H1 (cell line): Measurements from ENCODE around the gene PAX5. TPM values are rescaled to one million over a fixed set of nuclear protein-coding genes. Genes with fewer than 3 reads are reported as not detected.

Source experiments
- CTCF ChIA-PET: fragments of 300-600 bp; sonication (Branson Sonifier 250); formaldehyde crosslinking; loops from one replicate; lab custom pipeline; 2021; ENCODE audit not compliant: partially characterized antibody; lab: Charles Lee
- POLR2A ChIA-PET: fragments of 300-600 bp; sonication (Branson Sonifier 250); formaldehyde crosslinking; loops from one replicate; lab custom pipeline; 2021; ENCODE audit warnings: inconsistent platforms; ENCODE audit not compliant: partially characterized antibody; lab: Charles Lee
- DNase-seq, 2 experiments: peaks; one replicate each; pipeline versions ENCODE4 v3.0.0 to v3.0.0-alpha.2; 2010 to 2022; ENCODE audit warnings: low spot score in 2 of 2, low read depth in 1 of 2, mixed read lengths in 1 of 2
- FAIRE-seq: peaks from 2 replicates; lab custom pipeline; 2011; peaks lifted over from hg19 to GRCh38; lab: Jason Lieb, UNC
- H2AFZ ChIP-seq: 2 replicates; pipeline ENCODE4 v1.8.1; 2012; ENCODE audit warnings: low read length, inconsistent platforms
- H2AK5ac ChIP-seq: 2 replicates; pipeline ENCODE4 v1.6.1; 2013; ENCODE audit warnings: low read depth, low read length
- H2BK120ac ChIP-seq: replicated peaks from 2 replicates; pipeline ENCODE3; 2013; ENCODE audit warnings: low read depth, low read length, inconsistent platforms
- H2BK12ac ChIP-seq: 2 replicates; pipeline ENCODE4 v1.6.1; 2013; ENCODE audit warnings: low read depth, low read length
- H2BK15ac ChIP-seq: 2 replicates; pipeline ENCODE4 v1.6.1; 2013; ENCODE audit warnings: low read length
- H2BK20ac ChIP-seq: 2 replicates; pipeline ENCODE4 v1.6.1; 2013; ENCODE audit warnings: low read length
- H2BK5ac ChIP-seq: 2 replicates; pipeline ENCODE4 v1.6.1; 2013; ENCODE audit warnings: low read depth, low read length
- H3K14ac ChIP-seq: 2 replicates; pipeline ENCODE4 v1.6.1; 2013; ENCODE audit warnings: inconsistent platforms; ENCODE audit not compliant: insufficient read length
- H3K18ac ChIP-seq: 2 replicates; pipeline ENCODE4 v1.6.1; 2013; ENCODE audit warnings: low read length; ENCODE audit errors: extremely low read depth
- H3K23ac ChIP-seq: 2 replicates; pipeline ENCODE4 v1.6.1; 2013; ENCODE audit warnings: inconsistent platforms; ENCODE audit not compliant: insufficient read length
- H3K23me2 ChIP-seq: 2 replicates; pipeline ENCODE4 v1.6.1; 2013; ENCODE audit warnings: low read depth, low read length
- H3K27ac ChIP-seq: 2 replicates; pipeline ENCODE4 v1.6.1; 2011; ENCODE audit warnings: low read depth, low read length, inconsistent platforms
- H3K27me3 ChIP-seq, 4 experiments: replicated peaks in 1 of 4; 1 replicate in 1 of 4; 2 replicates in 3 of 4; pipeline versions ENCODE4 v1.6.1 to v1.8.1; 2011 to 2013; ENCODE audit warnings: low read length in 3 of 4, mild to moderate bottlenecking in 3 of 4, inconsistent platforms in 2 of 4, mixed read lengths in 2 of 4, moderate library complexity in 1 of 4; ENCODE audit not compliant: control insufficient read depth in 3 of 4, insufficient read depth in 3 of 4; ENCODE audit errors: extremely low read depth in 1 of 4
- H3K36me3 ChIP-seq, 4 experiments: 2 replicates each; pipeline versions ENCODE4 v1.6.1 to v1.8.1; 2011 to 2013; ENCODE audit warnings: mild to moderate bottlenecking in 4 of 4, low read length in 3 of 4, moderate library complexity in 2 of 4, control low read depth in 1 of 4, inconsistent platforms in 1 of 4; ENCODE audit not compliant: insufficient read depth in 4 of 4, control insufficient read depth in 2 of 4
- H3K4ac ChIP-seq: replicated peaks from 2 replicates; pipeline ENCODE3; 2013; ENCODE audit warnings: low read length, low read depth, mixed read lengths, inconsistent platforms; ENCODE audit not compliant: insufficient read length
- H3K4me1 ChIP-seq, 4 experiments: replicated peaks in 1 of 4; 1 replicate in 1 of 4; 2 replicates in 3 of 4; pipeline versions ENCODE4 v1.6.1 to v1.8.1; 2011 to 2013; ENCODE audit warnings: low read length in 3 of 4, inconsistent platforms in 2 of 4, mixed read lengths in 1 of 4; ENCODE audit not compliant: insufficient read depth in 4 of 4, control insufficient read depth in 3 of 4
- H3K4me2 ChIP-seq, 2 experiments: 2 replicates each; pipeline versions ENCODE4 v1.6.1 to v1.8.1; 2011 to 2013; ENCODE audit warnings: low read depth in 2 of 2, low read length in 2 of 2, control low read depth in 1 of 2, inconsistent platforms in 1 of 2, mild to moderate bottlenecking in 1 of 2; ENCODE audit not compliant: insufficient read depth in 1 of 2
- H3K4me3 ChIP-seq, 4 experiments: fragments of 200-600, 300-600 bp in 1 of 4; sonication (generic), shearing (Covaris generic), sonication (Bioruptor Twin) in 1 of 4; 2 replicates each; pipeline versions ENCODE4 v1.5.1 to v1.8.1; 2011 to 2016; ENCODE audit warnings: low read length in 4 of 4, low read depth in 3 of 4, control low read depth in 2 of 4, inconsistent platforms in 2 of 4, mild to moderate bottlenecking in 2 of 4, mixed read lengths in 1 of 4, moderate library complexity in 1 of 4; ENCODE audit not compliant: insufficient read depth in 2 of 4; ENCODE audit errors: extremely low read depth in 1 of 4
- H3K56ac ChIP-seq: replicated peaks from 2 replicates; pipeline ENCODE3; 2013; ENCODE audit warnings: low read depth, mild to moderate bottlenecking, mixed read lengths, low read length, inconsistent platforms; ENCODE audit not compliant: insufficient read length
- H3K79me1 ChIP-seq: 2 replicates; pipeline ENCODE4 v1.6.1; 2013; ENCODE audit warnings: low read depth, low read length, control low read depth
- H3K79me2 ChIP-seq, 2 experiments: 2 replicates each; pipeline versions ENCODE4 v1.6.1 to v1.8.1; 2012 to 2013; ENCODE audit warnings: low read length in 2 of 2, mild to moderate bottlenecking in 2 of 2, inconsistent platforms in 1 of 2; ENCODE audit not compliant: insufficient read depth in 2 of 2, control insufficient read depth in 1 of 2
- H3K9ac ChIP-seq, 4 experiments: replicated peaks in 1 of 4; 1 replicate in 1 of 4; 2 replicates in 3 of 4; pipeline versions ENCODE4 v1.6.1 to v1.8.1; 2011 to 2013; ENCODE audit warnings: low read depth in 3 of 4, low read length in 3 of 4, control low read depth in 2 of 4, mild to moderate bottlenecking in 2 of 4, moderate library complexity in 2 of 4, inconsistent platforms in 1 of 4; ENCODE audit errors: extremely low read depth in 1 of 4
- H3K9me3 ChIP-seq, 2 experiments: 2 replicates each; pipeline versions ENCODE4 v1.6.1 to v1.8.1; 2012 to 2013; ENCODE audit warnings: mild to moderate bottlenecking in 2 of 2, moderate library complexity in 2 of 2, control low read depth in 1 of 2, inconsistent platforms in 1 of 2, low read depth in 1 of 2, low read length in 1 of 2, mixed read lengths in 1 of 2; ENCODE audit not compliant: insufficient read depth in 2 of 2
- H4K20me1 ChIP-seq, 2 experiments: replicated peaks in 1 of 2; 2 replicates each; pipeline versions ENCODE3 to v1.8.1; 2011 to 2013; ENCODE audit warnings: inconsistent platforms in 2 of 2, low read length in 2 of 2, mild to moderate bottlenecking in 1 of 2; ENCODE audit not compliant: insufficient read depth in 2 of 2, control insufficient read depth in 1 of 2
- H4K5ac ChIP-seq: 2 replicates; pipeline ENCODE4 v1.6.1; 2013; ENCODE audit warnings: low read length, low read depth, mixed read lengths, inconsistent platforms; ENCODE audit not compliant: insufficient read length
- H4K8ac ChIP-seq: 2 replicates; pipeline ENCODE4 v1.8.0; 2013; ENCODE audit warnings: mild to moderate bottlenecking, moderate library complexity, low read length, inconsistent platforms; ENCODE audit not compliant: insufficient read depth; ENCODE audit errors: extremely low read depth
- H4K91ac ChIP-seq: replicated peaks from 2 replicates; pipeline ENCODE3; 2013; ENCODE audit warnings: low read length, mixed read lengths, inconsistent platforms; ENCODE audit not compliant: insufficient read length
- ASH2L ChIP-seq: fragments of 200-600, 300-600 bp; sonication (generic); IDR thresholded peaks from one replicate; pipeline ENCODE4 v1.7.1; 2017; ENCODE audit warnings: low read length
- PHF8 ChIP-seq: fragments of 200-600 bp; sonication (generic); conservative IDR thresholded peaks from 2 replicates; pipeline ENCODE4 v1.7.1; 2012; ENCODE audit warnings: low read depth, mild to moderate bottlenecking, inconsistent platforms, low read length, moderate library complexity
- RAD21 ChIP-seq, 2 experiments: IDR thresholded peaks in 1 of 2; conservative IDR thresholded peaks in 1 of 2; 2 replicates each; pipeline ENCODE4 v1.6.1; 2011; ENCODE audit warnings: low read depth in 2 of 2, low read length in 2 of 2, improper control_type of control experiment in 1 of 2, inconsistent platforms in 1 of 2, mild to moderate bottlenecking in 1 of 2, moderate library complexity in 1 of 2
- RNF2 ChIP-seq: fragments of 200-900, 300-1000 bp; sonication (generic); IDR thresholded peaks from 2 replicates; pipeline ENCODE4 v1.7.1; 2016; ENCODE audit warnings: borderline replicate concordance, low read depth, mild to moderate bottlenecking, antibody characterized with exemption, low read length; ENCODE audit not compliant: poor library complexity, severe bottlenecking; ENCODE audit errors: missing control alignments
- SIRT6 ChIP-seq: IDR thresholded peaks from one replicate; pipeline ENCODE4 v1.7.1; 2012; ENCODE audit warnings: low read length, inconsistent platforms
- SUZ12 ChIP-seq: fragments of 200-600 bp; sonication (generic); IDR thresholded peaks from 2 replicates; pipeline ENCODE4 v1.6.1; 2012; ENCODE audit warnings: mild to moderate bottlenecking, inconsistent platforms, low read length, moderate library complexity, mixed read lengths
- ZNF274 ChIP-seq: IDR thresholded peaks from 2 replicates; pipeline ENCODE4 v1.7.0; 2012; ENCODE audit warnings: low read length, borderline replicate concordance; ENCODE audit errors: extremely low read depth
- WGBS, 2 experiments: shearing (Covaris generic) in 1 of 2; methylation state at CpG; one replicate each; pipeline versions ENCODE4 v1.1.6 to v1.1.7; 2013 to 2015; ENCODE audit warnings: low lambda C conversion rate in 2 of 2, mixed read lengths in 2 of 2, inconsistent platforms in 1 of 2, low coverage in 1 of 2, missing lambda C conversion rate in 1 of 2; ENCODE audit not compliant: insufficient replicate concordance in 2 of 2, insufficient coverage in 1 of 2, insufficient read length in 1 of 2; ENCODE audit errors: extremely low coverage in 1 of 2, missing lambda C conversion rate in 1 of 2; 5-methylcytosine and 5-hydroxymethylcytosine counted together
- polyA plus RNA-seq, 7 experiments: library from polyadenylated mRNA; depleted of rRNA in 3 of 7; stranded (reverse) in 5 of 7; unstranded in 2 of 7; fragments of >200 nt in 5 of 7; fragments of 200-250 nt in 2 of 7; gene quantifications; 1 replicate in 5 of 7; 2 replicates in 1 of 7; 4 replicates in 1 of 7; pipeline versions ENCODE4 v1.2.1 to v1.2.3, GENCODE V29; 2011 to 2013; ENCODE audit warnings: missing spikeins in 2 of 7, mixed read lengths in 2 of 7
- total RNA-seq: library from RNA; stranded (reverse); fragmentation: NEBNext Ultra II Directional; extraction: Animal tissue kit (Norgen Biotek cat#: 25700); gene quantifications from 2 replicates; pipeline ENCODE4 v1.2.1, GENCODE V29; 2021
- TF ChIP-seq, protein P1 (sequence below), 3 experiments: IDR thresholded peaks; 1 replicate in 2 of 3; 2 replicates in 1 of 3; pipeline versions ENCODE4 v1.5.1 to v1.6.1; 2011; ENCODE audit warnings: low read length in 3 of 3, mild to moderate bottlenecking in 3 of 3, inconsistent platforms in 2 of 3, low read depth in 1 of 3, moderate library complexity in 1 of 3; ENCODE audit not compliant: insufficient read depth in 1 of 3; ENCODE audit errors: control extremely low read depth in 1 of 3

Gene PAX5
- total and polyA plus RNA-seq, 2 of the 8 experiments (the other 6 are each of a cell fraction or from before 2014, with no cell fraction given): 0.29 to 0.43 TPM

DNA sequence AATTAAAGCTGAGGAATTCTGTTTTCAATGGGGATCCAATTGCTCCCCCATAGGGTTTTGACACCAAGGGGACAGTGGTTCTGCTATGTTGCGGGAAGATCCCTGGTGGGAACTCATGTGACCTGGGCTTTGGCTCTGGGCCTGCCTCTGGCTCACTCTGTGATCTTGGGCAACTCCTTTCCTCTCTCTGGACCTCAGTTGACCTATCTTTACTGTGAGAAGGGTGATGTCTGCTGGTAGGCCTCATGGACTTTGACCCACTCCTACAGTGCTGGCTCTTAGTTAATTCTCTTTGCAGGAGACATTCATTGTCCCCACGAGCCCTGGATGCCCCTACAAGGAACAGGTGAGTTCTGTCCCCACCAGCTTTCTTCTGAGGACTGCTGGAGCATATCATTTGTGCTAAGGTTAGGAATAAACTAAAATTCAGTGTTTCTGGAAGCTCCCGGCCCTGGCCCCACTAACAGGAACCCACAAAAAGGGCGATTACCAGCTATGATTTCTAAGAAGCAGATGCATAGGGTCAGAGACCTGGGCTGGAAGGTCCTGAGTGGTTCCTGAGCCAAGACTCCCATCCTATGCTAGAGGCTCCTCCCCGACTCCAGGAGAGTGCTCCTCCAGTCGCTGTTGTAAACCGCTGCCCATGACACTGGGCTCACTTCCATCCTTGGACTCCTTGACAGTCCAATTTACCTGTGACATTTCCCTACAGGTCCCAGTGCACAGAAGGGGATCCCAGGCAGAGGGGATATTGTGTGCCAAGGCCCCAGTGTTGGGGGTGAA lies 218.3 kb downstream of the PAX5 start:
- H3K4me2 ChIP-seq: no peak overlapping the region
- FAIRE-seq (no peak), DNase-seq (no peak)
- H2BK120ac ChIP-seq: no peak overlapping the region
- H4K91ac ChIP-seq: no peak overlapping the region
- WGBS, 2 experiments: 84% methylated on average over 7 of the region's 7 CpGs; no CpG with 5 or more reads in 1 of the 2 experiments
- peaks cover 0 to 23% (median 21%) of the 10 kb centered on the region in 4 experiments; a peak in 6 of 7 replicates for H3K27me3 ChIP-seq
- CTCF ChIA-PET: interaction anchor here (0.7 to 1.7 kb wide), 5 partner anchors 12 to 176 kb away, joined by 3 to 5 read pairs (median 3); no protein-coding TSS in a partner anchor
- H4K8ac ChIP-seq: no peak overlapping the region
- H3K4me1 ChIP-seq: peaks cover 0 to 15% (median 11%) of the 10 kb centered on the region in 4 experiments; a peak in 5 of 7 replicates
- no peaks in the 10 kb centered on the region for H3K79me2 ChIP-seq
- no peak overlapping the region for H2BK20ac ChIP-seq
- no peaks in the 10 kb centered on the region for H3K36me3 ChIP-seq
- H3K23me2 ChIP-seq: peaks cover 5% of the 10 kb centered on the region; the same call in 1 of the 2 replicates
- no peak overlapping the region for H3K14ac ChIP-seq
- H3K9ac ChIP-seq: no peak overlapping the region
- H2BK15ac ChIP-seq: no peak overlapping the region
- no peaks in the 10 kb centered on the region for H4K20me1 ChIP-seq
- no peak overlapping the region for H3K56ac ChIP-seq
- no peak overlapping the region for H2AK5ac ChIP-seq
- no peak overlapping the region for H3K4me3 ChIP-seq
- H3K4ac ChIP-seq: no peak overlapping the region
- no peak overlapping the region for H3K23ac ChIP-seq
- H2BK5ac ChIP-seq: no peak overlapping the region
- H3K79me1 ChIP-seq: no peaks in the 10 kb centered on the region
- no peak overlapping the region for H2BK12ac ChIP-seq
- no peak overlapping the region for H4K5ac ChIP-seq
- H2AFZ ChIP-seq: no peak overlapping the region
- H3K9me3 ChIP-seq: no peaks in the 10 kb centered on the region
- H3K18ac ChIP-seq: no peak overlapping the region
- POLR2A ChIA-PET: interaction anchor here (1.0 to 1.2 kb wide), 2 partner anchors 14 to 30 kb away, joined by 3 read pairs; no protein-coding TSS in a partner anchor
- no peak overlapping the region for H3K27ac ChIP-seq
- TF ChIP-seq ASH2L (no peak), RAD21 (IDR thresholded peaks at IDR 0.05 in 1 of 2, conservative IDR thresholded peaks at IDR 0.05 in 1 of 2; ENCODE audit: low read depth in 2 of 2, low read length in 2 of 2) (no peak), ZNF274 (no peak), SIRT6 (no peak), RNF2 (no peak), SUZ12 (no peak), PHF8 (no peak)
- TF ChIP-seq, protein P1, sequence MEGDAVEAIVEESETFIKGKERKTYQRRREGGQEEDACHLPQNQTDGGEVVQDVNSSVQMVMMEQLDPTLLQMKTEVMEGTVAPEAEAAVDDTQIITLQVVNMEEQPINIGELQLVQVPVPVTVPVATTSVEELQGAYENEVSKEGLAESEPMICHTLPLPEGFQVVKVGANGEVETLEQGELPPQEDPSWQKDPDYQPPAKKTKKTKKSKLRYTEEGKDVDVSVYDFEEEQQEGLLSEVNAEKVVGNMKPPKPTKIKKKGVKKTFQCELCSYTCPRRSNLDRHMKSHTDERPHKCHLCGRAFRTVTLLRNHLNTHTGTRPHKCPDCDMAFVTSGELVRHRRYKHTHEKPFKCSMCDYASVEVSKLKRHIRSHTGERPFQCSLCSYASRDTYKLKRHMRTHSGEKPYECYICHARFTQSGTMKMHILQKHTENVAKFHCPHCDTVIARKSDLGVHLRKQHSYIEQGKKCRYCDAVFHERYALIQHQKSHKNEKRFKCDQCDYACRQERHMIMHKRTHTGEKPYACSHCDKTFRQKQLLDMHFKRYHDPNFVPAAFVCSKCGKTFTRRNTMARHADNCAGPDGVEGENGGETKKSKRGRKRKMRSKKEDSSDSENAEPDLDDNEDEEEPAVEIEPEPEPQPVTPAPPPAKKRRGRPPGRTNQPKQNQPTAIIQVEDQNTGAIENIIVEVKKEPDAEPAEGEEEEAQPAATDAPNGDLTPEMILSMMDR (IDR thresholded peaks at IDR 0.05; ENCODE audit: control extremely low read depth in 1 of 3, insufficient read depth in 1 of 3, low read depth in 1 of 3, low read length in 3 of 3): no peak
